GM12878 (cell line): Measurements from ENCODE around the gene FAM89B. TPM values are rescaled to one million over a fixed set of nuclear protein-coding genes. Genes with fewer than 3 reads are reported as not detected.

Experiments used
- BHLHE40 ChIP-seq, 2 experiments: fragments of 450-650 bp in 1 of 2; IDR thresholded peaks; 2 replicates each; pipeline ENCODE4 v1.6.1; 2011 to 2017; ENCODE audit warnings: low read depth in 2 of 2, borderline replicate concordance in 1 of 2, improper control_type of control experiment in 1 of 2, low read length in 1 of 2, mild to moderate bottlenecking in 1 of 2
- CEBPZ ChIP-seq: fragments of 150-350 bp; IDR thresholded peaks from 2 replicates; pipeline ENCODE4 v1.6.1; 2016; ENCODE audit warnings: low read depth, low read length
- CHD1 ChIP-seq: IDR thresholded peaks from 2 replicates; pipeline ENCODE4 v1.6.1; 2012; ENCODE audit warnings: low read depth, low read length, improper control_type of control experiment
- CHD4 ChIP-seq: fragments of 200-600 bp; sonication (generic); IDR thresholded peaks from 2 replicates; pipeline ENCODE4 v1.6.1; 2016; ENCODE audit warnings: mild to moderate bottlenecking
- DPF2 ChIP-seq: fragments of 450-650 bp; IDR thresholded peaks from 2 replicates; pipeline ENCODE4 v1.6.1; 2017; ENCODE audit warnings: mild to moderate bottlenecking
- EGR1 ChIP-seq, 2 experiments: IDR thresholded peaks; 1 replicate in 1 of 2; 2 replicates in 1 of 2; pipeline ENCODE4 v1.6.1; 2011 to 2012; ENCODE audit warnings: low read depth in 2 of 2, low read length in 2 of 2, borderline replicate concordance in 1 of 2, mild to moderate bottlenecking in 1 of 2, moderate library complexity in 1 of 2
- EP300 ChIP-seq, 2 experiments: fragments of 150-350 bp in 1 of 2; IDR thresholded peaks; 2 replicates each; pipeline ENCODE4 v1.6.1; 2011 to 2012; ENCODE audit warnings: low read depth in 2 of 2, low read length in 2 of 2, borderline replicate concordance in 1 of 2, improper control_type of control experiment in 1 of 2, inconsistent platforms in 1 of 2; ENCODE audit not compliant: control insufficient read depth in 1 of 2
- FOXM1 ChIP-seq: IDR thresholded peaks from 2 replicates; pipeline ENCODE4 v1.6.1; 2012; ENCODE audit warnings: low read depth, mild to moderate bottlenecking, inconsistent platforms, low read length, moderate library complexity
- GABPA ChIP-seq: IDR thresholded peaks from 2 replicates; pipeline ENCODE4 v1.6.1; 2014; ENCODE audit warnings: antibody characterized with exemption, low read depth, mild to moderate bottlenecking, inconsistent platforms
- KAT2A ChIP-seq: conservative IDR thresholded peaks from 2 replicates; pipeline ENCODE4 v1.6.1; 2011; ENCODE audit warnings: low read depth, low read length; ENCODE audit not compliant: control insufficient read depth
- LARP7 ChIP-seq: fragments of 450-650 bp; IDR thresholded peaks from 2 replicates; pipeline ENCODE4 v1.6.1; 2017; ENCODE audit warnings: mild to moderate bottlenecking
- NFXL1 ChIP-seq: fragments of 450-650 bp; IDR thresholded peaks from 2 replicates; pipeline ENCODE4 v1.6.1; 2017; ENCODE audit warnings: antibody characterized with exemption, mild to moderate bottlenecking, borderline replicate concordance
- NR2C1 ChIP-seq: fragments of 450-650 bp; IDR thresholded peaks from 2 replicates; pipeline ENCODE4 v1.6.1; 2017; ENCODE audit warnings: antibody characterized with exemption, mild to moderate bottlenecking, moderate library complexity
- POU2F2 ChIP-seq: IDR thresholded peaks from 3 replicates; pipeline ENCODE4 v1.6.1; 2011; ENCODE audit warnings: low read depth, mild to moderate bottlenecking, low read length, borderline replicate concordance
- SIN3A ChIP-seq: IDR thresholded peaks from 2 replicates; pipeline ENCODE4 v1.6.1; 2012; ENCODE audit warnings: low read depth, low read length, improper control_type of control experiment
- SMARCA5 ChIP-seq: fragments of 450-650 bp; IDR thresholded peaks from 2 replicates; pipeline ENCODE4 v1.6.1; 2017; ENCODE audit warnings: mild to moderate bottlenecking
- SREBF2 ChIP-seq: IDR thresholded peaks from 2 replicates; pipeline ENCODE4 v1.6.1; 2012; ENCODE audit warnings: mild to moderate bottlenecking, low read length
- ZBTB4 ChIP-seq: fragments of 450-650 bp; formaldehyde crosslinking; IDR thresholded peaks from 2 replicates; pipeline ENCODE4 v1.4.0; 2022; ENCODE audit warnings: mild to moderate bottlenecking, moderate library complexity
- ZNF207 ChIP-seq: fragments of 450-650 bp; IDR thresholded peaks from 2 replicates; pipeline ENCODE4 v1.6.1; 2014; ENCODE audit warnings: antibody characterized with exemption, mild to moderate bottlenecking, borderline replicate concordance
- polyA plus RNA-seq, 11 experiments: library from polyadenylated mRNA; depleted of rRNA in 4 of 11; unstranded in 6 of 11; stranded (reverse) in 5 of 11; fragments of >200 nt; fragmentation: Nextera tagmentation in 4 of 11; fragmentation: Illumina TruSeq in 1 of 11; extraction: Ambion mirVana in 4 of 11; extraction: Trizol in 1 of 11; gene quantifications; 1 replicate in 1 of 11; 2 replicates in 10 of 11; pipeline versions ENCODE4 v1.2.1 to v1.2.3, GENCODE V29; 2011 to 2016; ENCODE audit warnings: inconsistent platforms in 2 of 11, missing spikeins in 2 of 11, low read depth in 1 of 11
- total RNA-seq, 4 experiments: library from RNA; depleted of rRNA in 3 of 4; stranded (reverse); fragments of >200 nt in 3 of 4; fragmentation: Illumina TruSeq in 1 of 4; extraction: Trizol in 1 of 4; gene quantifications; 2 replicates each; pipeline versions ENCODE4 v1.2.1 to v1.2.3, GENCODE V29; 2013 to 2021
- TF ChIP-seq, protein P1 (sequence below): IDR thresholded peaks from 2 replicates; pipeline ENCODE4 v1.6.1; 2011; ENCODE audit warnings: borderline replicate concordance, low read depth, mild to moderate bottlenecking, moderate library complexity, low read length; ENCODE audit not compliant: insufficient read depth, poor library complexity, severe bottlenecking
- TF ChIP-seq, protein P2 (sequence below): IDR thresholded peaks from 2 replicates; pipeline ENCODE4 v1.6.1; 2012; ENCODE audit warnings: low read length, inconsistent platforms

Gene FAM89B
- total and polyA plus RNA-seq, 10 of the 15 experiments (the other 5 are each of a cell fraction or from before 2014, with no cell fraction given) = 0.34 to 36.7 (median 9.8) TPM

DNA sequence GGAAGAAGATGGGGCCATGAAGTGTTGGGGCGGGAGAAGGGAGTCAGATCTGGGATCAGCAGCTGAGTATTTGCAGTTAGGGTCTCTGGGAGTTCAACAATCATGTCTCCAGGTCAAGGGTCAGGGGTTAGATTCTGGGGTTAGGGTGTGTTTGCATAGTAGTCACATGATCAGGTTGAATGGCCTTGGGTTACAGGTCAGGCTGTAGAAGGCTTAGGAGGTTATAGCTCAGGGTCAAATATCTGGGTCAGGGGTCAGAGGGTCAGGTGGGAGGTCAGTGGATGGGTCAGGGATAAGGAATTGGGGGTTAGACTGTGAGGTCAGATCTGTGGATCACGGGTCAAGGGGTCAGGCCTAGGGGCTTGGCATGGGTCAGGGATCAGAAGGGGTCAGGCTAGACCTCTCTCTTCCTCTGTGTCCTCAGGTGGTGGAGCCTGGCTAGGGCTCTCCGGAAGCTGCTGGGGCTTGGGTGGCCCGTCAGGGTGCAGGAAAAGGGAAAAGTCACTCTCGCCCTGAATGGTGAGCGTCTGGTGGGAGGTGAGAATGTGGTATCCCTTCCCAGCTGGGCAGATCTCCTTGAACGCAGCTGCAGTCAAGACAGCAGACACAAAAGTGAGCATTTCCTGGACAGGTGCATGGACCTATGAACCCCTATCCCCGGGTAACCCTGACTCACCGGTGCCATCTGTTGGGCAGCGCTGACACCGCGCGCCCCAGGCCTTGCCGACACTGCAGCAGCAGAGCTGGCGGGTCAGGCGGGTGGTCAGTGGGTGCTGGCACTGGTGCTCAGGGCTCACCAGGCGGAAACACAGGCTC, 20.6 kb upstream of the FAM89B start (continued):
- TF ChIP-seq SREBF2 (no peak), EP300 (IDR thresholded peaks at IDR 0.05; ENCODE audit: borderline replicate concordance in 1 of 2, control insufficient read depth in 1 of 2, low read depth in 2 of 2, low read length in 2 of 2) (no peak), GABPA (no peak), EGR1 (IDR thresholded peaks at IDR 0.05; ENCODE audit: borderline replicate concordance in 1 of 2, low read depth in 2 of 2, low read length in 2 of 2) (no peak), SMARCA5 (no peak), FOXM1 (no peak), CHD1 (no peak), NFXL1 (no peak), NR2C1 (peak; percentile 87), ZBTB4 (CRISPR knock-in tag) (no peak), CEBPZ (no peak), BHLHE40 (IDR thresholded peaks at IDR 0.05; ENCODE audit: borderline replicate concordance in 1 of 2, low read depth in 2 of 2, low read length in 1 of 2) (no peak; a peak in 1 of 4 replicates), ZNF207 (no peak), LARP7 (no peak), POU2F2 (no peak), CHD4 (no peak), SIN3A (no peak), KAT2A (no peak), DPF2 (no peak)
- TF ChIP-seq, protein P1, sequence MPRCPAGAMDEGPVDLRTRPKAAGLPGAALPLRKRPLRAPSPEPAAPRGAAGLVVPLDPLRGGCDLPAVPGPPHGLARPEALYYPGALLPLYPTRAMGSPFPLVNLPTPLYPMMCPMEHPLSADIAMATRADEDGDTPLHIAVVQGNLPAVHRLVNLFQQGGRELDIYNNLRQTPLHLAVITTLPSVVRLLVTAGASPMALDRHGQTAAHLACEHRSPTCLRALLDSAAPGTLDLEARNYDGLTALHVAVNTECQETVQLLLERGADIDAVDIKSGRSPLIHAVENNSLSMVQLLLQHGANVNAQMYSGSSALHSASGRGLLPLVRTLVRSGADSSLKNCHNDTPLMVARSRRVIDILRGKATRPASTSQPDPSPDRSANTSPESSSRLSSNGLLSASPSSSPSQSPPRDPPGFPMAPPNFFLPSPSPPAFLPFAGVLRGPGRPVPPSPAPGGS = no peak
- TF ChIP-seq, protein P2, sequence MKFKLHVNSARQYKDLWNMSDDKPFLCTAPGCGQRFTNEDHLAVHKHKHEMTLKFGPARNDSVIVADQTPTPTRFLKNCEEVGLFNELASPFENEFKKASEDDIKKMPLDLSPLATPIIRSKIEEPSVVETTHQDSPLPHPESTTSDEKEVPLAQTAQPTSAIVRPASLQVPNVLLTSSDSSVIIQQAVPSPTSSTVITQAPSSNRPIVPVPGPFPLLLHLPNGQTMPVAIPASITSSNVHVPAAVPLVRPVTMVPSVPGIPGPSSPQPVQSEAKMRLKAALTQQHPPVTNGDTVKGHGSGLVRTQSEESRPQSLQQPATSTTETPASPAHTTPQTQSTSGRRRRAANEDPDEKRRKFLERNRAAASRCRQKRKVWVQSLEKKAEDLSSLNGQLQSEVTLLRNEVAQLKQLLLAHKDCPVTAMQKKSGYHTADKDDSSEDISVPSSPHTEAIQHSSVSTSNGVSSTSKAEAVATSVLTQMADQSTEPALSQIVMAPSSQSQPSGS = no peak
